Measurements from ENCODE around the gene KIF1C.

KIF1C gene

DNA sequence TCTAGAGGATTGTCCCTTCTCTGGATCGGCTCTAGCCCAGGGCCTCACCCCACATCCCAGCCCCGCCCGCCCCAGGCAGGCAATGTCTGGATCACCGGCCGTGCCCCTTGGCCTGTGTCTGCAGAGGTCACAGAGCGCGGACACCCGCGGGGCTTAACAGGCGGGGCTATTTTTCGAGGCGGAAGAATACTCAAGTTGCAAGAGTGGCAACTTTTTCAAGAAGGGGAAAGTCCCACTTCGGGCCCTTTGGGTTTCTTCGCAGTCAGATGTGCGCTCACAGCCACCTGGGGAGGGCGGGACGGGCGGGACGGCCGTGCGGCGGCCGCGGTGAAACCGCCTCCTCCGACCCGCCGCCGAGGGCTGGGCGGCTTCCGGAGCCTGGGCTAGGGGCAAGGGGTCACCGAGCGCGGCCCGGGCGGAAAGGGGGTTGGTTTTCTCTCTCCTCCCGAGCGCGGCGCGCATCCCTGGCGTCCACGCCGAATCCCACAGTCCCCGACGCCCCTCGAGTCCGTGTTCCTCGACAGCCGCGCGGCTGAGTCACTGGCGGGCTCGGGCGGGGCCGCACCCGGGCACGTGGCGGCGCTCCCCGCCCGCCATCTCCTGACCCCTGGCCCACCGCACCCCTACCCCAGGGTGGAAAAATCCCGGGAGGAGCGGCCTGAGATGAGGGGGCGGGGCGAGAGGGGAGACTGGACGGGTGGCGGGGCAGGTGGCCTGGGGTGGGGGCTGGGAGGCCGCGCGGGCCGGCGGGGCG is 48.3 kb upstream of the KIF1C start:
- POLR2A ChIA-PET: interaction anchor here (1.0 to 17.9 kb wide), 6 partner anchors 10 to 240 kb away, joined by 3 to 358 read pairs (median 7); partner anchors contain the start of genes INCA1, KIF1C, RNF167 and SLC25A11
- Histone ChIP-seq H3K36me3 (ENCODE audit: control insufficient read depth in 2 of 2, insufficient read depth in 1 of 2, low read length in 2 of 2) (peaks cover 10 to 28% of the 10 kb centered on the region in 2 experiments), H3K4me1 (ENCODE audit: control insufficient read depth, insufficient read depth, low read length) (peaks cover 21% of the 10 kb centered on the region), H3K4me3 (ENCODE audit: low read depth, low read length) (peak overlapping the region; percentile 97), H3K9me3 (ENCODE audit: control insufficient read depth, insufficient read depth, low read depth, low read length) (no peaks in the 10 kb centered on the region), H3K27ac (ENCODE audit: extremely low read depth, low read depth, low read length) (peak overlapping the region; percentile 99)
- CTCF ChIA-PET: interaction anchor here (0.9 to 1.5 kb wide), 3 partner anchors 9 to 40 kb away, joined by 3 to 4 read pairs (median 3); partner anchors contain the start of genes RNF167 and SLC25A11
- TF ChIP-seq ZNF776 (tag by site-specific recombination; IDR thresholded peaks at IDR 0.05; ENCODE audit: borderline replicate concordance) (no peak), KLF7 (tag by site-specific recombination; IDR thresholded peaks at IDR 0.05; ENCODE audit: borderline replicate concordance) (peak; percentile 97; the same call in 1 of the 2 replicates), YY1 (tag by site-specific recombination; IDR thresholded peaks at IDR 0.05) (peak; percentile 45; the same call in 1 of the 2 replicates), ZNF423 (tag by site-specific recombination; IDR thresholded peaks at IDR 0.05) (0 out of 2 replicates have a peak, but pooled peaks have one; percentile 47), SP3 (tag by site-specific recombination; IDR thresholded peaks at IDR 0.05) (peak; percentile 68; the same call in 1 of the 2 replicates), ZNF174 (tag by site-specific recombination; IDR thresholded peaks at IDR 0.05) (no peak), ZNF843 (tag by site-specific recombination; IDR thresholded peaks at IDR 0.05) (0 out of 2 replicates have a peak, but pooled peaks have one; percentile 12), KLF16 (tag by site-specific recombination; IDR thresholded peaks at IDR 0.05) (peak; percentile 63; the same call in 1 of the 2 replicates), ZNF302 (tag by site-specific recombination; IDR thresholded peaks at IDR 0.05; ENCODE audit: low read depth) (no peak), ZNF221 (tag by site-specific recombination; IDR thresholded peaks at IDR 0.05; ENCODE audit: borderline replicate concordance) (no peak), ZNF629 (tag by site-specific recombination; IDR thresholded peaks at IDR 0.05) (0 out of 2 replicates have a peak, but pooled peaks have one; percentile 5), KLF9 (tag by site-specific recombination; IDR thresholded peaks at IDR 0.05; ENCODE audit: low read depth) (peak; percentile 73; the same call in 1 of the 2 replicates), BCL11A (tag by site-specific recombination; IDR thresholded peaks at IDR 0.05; ENCODE audit: low read depth) (no peak; the same call in 1 of the 2 replicates)
- TF ChIP-seq, protein P1, sequence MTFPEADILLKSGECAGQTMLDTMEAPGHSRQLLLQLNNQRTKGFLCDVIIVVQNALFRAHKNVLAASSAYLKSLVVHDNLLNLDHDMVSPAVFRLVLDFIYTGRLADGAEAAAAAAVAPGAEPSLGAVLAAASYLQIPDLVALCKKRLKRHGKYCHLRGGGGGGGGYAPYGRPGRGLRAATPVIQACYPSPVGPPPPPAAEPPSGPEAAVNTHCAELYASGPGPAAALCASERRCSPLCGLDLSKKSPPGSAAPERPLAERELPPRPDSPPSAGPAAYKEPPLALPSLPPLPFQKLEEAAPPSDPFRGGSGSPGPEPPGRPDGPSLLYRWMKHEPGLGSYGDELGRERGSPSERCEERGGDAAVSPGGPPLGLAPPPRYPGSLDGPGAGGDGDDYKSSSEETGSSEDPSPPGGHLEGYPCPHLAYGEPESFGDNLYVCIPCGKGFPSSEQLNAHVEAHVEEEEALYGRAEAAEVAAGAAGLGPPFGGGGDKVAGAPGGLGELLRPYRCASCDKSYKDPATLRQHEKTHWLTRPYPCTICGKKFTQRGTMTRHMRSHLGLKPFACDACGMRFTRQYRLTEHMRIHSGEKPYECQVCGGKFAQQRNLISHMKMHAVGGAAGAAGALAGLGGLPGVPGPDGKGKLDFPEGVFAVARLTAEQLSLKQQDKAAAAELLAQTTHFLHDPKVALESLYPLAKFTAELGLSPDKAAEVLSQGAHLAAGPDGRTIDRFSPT (tag by site-specific recombination; IDR thresholded peaks at IDR 0.05): 0 out of 2 replicates have a peak, but pooled peaks have one; percentile 56
- TF ChIP-seq, protein P2, sequence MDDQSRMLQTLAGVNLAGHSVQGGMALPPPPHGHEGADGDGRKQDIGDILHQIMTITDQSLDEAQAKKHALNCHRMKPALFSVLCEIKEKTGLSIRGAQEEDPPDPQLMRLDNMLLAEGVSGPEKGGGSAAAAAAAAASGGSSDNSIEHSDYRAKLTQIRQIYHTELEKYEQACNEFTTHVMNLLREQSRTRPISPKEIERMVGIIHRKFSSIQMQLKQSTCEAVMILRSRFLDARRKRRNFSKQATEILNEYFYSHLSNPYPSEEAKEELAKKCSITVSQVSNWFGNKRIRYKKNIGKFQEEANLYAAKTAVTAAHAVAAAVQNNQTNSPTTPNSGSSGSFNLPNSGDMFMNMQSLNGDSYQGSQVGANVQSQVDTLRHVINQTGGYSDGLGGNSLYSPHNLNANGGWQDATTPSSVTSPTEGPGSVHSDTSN (CRISPR knock-in tag; IDR thresholded peaks at IDR 0.05): no peak
- TF ChIP-seq, protein P3, sequence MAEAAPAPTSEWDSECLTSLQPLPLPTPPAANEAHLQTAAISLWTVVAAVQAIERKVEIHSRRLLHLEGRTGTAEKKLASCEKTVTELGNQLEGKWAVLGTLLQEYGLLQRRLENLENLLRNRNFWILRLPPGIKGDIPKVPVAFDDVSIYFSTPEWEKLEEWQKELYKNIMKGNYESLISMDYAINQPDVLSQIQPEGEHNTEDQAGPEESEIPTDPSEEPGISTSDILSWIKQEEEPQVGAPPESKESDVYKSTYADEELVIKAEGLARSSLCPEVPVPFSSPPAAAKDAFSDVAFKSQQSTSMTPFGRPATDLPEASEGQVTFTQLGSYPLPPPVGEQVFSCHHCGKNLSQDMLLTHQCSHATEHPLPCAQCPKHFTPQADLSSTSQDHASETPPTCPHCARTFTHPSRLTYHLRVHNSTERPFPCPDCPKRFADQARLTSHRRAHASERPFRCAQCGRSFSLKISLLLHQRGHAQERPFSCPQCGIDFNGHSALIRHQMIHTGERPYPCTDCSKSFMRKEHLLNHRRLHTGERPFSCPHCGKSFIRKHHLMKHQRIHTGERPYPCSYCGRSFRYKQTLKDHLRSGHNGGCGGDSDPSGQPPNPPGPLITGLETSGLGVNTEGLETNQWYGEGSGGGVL (tag by site-specific recombination; IDR thresholded peaks at IDR 0.05): peak; percentile 81
- TF ChIP-seq, protein P4, sequence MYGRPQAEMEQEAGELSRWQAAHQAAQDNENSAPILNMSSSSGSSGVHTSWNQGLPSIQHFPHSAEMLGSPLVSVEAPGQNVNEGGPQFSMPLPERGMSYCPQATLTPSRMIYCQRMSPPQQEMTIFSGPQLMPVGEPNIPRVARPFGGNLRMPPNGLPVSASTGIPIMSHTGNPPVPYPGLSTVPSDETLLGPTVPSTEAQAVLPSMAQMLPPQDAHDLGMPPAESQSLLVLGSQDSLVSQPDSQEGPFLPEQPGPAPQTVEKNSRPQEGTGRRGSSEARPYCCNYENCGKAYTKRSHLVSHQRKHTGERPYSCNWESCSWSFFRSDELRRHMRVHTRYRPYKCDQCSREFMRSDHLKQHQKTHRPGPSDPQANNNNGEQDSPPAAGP (tag by site-specific recombination; IDR thresholded peaks at IDR 0.05): peak; percentile 98
- TF ChIP-seq, protein P5, sequence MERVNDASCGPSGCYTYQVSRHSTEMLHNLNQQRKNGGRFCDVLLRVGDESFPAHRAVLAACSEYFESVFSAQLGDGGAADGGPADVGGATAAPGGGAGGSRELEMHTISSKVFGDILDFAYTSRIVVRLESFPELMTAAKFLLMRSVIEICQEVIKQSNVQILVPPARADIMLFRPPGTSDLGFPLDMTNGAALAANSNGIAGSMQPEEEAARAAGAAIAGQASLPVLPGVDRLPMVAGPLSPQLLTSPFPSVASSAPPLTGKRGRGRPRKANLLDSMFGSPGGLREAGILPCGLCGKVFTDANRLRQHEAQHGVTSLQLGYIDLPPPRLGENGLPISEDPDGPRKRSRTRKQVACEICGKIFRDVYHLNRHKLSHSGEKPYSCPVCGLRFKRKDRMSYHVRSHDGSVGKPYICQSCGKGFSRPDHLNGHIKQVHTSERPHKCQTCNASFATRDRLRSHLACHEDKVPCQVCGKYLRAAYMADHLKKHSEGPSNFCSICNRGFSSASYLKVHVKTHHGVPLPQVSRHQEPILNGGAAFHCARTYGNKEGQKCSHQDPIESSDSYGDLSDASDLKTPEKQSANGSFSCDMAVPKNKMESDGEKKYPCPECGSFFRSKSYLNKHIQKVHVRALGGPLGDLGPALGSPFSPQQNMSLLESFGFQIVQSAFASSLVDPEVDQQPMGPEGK (tag by site-specific recombination; IDR thresholded peaks at IDR 0.05): peak; percentile 69
- TF ChIP-seq, protein P6, sequence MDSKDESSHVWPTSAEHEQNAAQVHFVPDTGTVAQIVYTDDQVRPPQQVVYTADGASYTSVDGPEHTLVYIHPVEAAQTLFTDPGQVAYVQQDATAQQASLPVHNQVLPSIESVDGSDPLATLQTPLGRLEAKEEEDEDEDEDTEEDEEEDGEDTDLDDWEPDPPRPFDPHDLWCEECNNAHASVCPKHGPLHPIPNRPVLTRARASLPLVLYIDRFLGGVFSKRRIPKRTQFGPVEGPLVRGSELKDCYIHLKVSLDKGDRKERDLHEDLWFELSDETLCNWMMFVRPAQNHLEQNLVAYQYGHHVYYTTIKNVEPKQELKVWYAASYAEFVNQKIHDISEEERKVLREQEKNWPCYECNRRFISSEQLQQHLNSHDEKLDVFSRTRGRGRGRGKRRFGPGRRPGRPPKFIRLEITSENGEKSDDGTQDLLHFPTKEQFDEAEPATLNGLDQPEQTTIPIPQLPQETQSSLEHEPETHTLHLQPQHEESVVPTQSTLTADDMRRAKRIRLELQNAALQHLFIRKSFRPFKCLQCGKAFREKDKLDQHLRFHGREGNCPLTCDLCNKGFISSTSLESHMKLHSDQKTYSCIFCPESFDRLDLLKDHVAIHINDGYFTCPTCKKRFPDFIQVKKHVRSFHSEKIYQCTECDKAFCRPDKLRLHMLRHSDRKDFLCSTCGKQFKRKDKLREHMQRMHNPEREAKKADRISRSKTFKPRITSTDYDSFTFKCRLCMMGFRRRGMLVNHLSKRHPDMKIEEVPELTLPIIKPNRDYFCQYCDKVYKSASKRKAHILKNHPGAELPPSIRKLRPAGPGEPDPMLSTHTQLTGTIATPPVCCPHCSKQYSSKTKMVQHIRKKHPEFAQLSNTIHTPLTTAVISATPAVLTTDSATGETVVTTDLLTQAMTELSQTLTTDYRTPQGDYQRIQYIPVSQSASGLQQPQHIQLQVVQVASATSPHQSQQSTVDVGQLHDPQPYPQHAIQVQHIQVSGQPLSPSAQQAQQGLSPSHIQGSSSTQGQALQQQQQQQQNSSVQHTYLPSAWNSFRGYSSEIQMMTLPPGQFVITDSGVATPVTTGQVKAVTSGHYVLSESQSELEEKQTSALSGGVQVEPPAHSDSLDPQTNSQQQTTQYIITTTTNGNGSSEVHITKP (tag by site-specific recombination; IDR thresholded peaks at IDR 0.05): peak; percentile 96
- TF ChIP-seq, protein P7, sequence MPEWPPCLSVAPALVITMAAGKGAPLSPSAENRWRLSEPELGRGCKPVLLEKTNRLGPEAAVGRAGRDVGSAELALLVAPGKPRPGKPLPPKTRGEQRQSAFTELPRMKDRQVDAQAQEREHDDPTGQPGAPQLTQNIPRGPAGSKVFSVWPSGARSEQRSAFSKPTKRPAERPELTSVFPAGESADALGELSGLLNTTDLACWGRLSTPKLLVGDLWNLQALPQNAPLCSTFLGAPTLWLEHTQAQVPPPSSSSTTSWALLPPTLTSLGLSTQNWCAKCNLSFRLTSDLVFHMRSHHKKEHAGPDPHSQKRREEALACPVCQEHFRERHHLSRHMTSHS (tag by site-specific recombination; IDR thresholded peaks at IDR 0.05): no peak
